ENCODE data around the gene GPR15. TPM values are rescaled to one million over a fixed set of nuclear protein-coding genes. Genes with fewer than 3 reads are reported as not detected.

The GPR15 gene
- total and polyA plus RNA-seq, 10 of the 15 experiments (the other 5 are each of a cell fraction or from before 2014, with no cell fraction given), result 70.7 to 150 (median 115) TPM

DNA sequence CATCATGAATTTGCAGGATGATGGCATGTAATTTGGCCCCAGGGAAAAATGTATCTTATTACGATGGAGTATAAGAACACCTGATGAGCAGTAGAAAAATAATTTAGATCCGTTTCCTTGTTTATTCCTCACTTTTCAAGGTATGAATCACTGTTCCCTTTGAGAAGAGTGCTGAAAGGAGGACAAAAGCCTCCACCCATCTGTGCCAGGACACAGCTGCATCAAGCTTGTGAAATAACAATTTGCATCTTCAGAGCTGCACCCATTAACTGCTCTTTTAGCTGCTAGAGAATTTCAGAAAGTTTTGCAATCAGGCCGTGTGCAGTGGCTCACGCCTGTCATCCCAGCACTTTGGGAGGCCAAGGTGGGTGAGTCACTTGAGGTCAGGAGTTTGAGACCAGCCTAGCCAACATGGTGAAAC is 18.7 kb upstream of the GPR15 start:
- CTCF ChIA-PET, result interaction anchor here (1.1 kb wide), 1 partner anchor 9 kb away, joined by 3 read pairs; no protein-coding TSS in a partner anchor
- ATAC-seq (no peak), DNase-seq (ENCODE audit: low read depth, low spot score) (no peak)

DNA sequence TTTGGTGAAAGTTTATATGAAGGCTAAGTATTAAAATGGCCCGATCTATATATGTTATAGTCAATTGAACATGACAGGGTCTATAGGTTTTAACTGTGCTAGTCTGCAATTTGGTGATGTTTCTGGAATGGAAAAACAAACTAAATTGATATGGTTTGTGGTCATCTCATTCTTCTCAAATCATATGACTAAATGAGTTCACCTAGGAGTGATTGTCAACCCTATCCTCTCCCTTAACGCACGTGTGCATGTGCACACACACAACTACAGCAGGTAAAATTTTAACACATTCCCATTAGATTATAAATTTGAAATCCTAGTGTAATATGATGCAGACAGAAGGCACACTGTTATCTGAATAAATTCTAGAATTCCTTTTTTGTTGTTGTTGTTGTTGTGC is 18.0 kb upstream of the GPR15 start:
- Histone ChIP-seq H3K79me2 (ENCODE audit: control insufficient read depth, insufficient read depth, low read length) (peaks cover 21% of the 10 kb centered on the region), H3K36me3 (ENCODE audit: control insufficient read depth in 2 of 2, insufficient read depth in 2 of 2, low read length in 1 of 2) (peaks cover 0 to 20% of the 10 kb centered on the region in 2 experiments), H3K4me1 (ENCODE audit: control insufficient read depth, insufficient read depth, low read length) (no peaks in the 10 kb centered on the region), H3K9ac (ENCODE audit: control insufficient read depth, insufficient read depth, low read length) (no peak overlapping the region), H3K27ac (ENCODE audit: control insufficient read depth, insufficient read depth) (no peak overlapping the region), H3K4me2 (ENCODE audit: control insufficient read depth, insufficient read depth) (no peak overlapping the region), H4K20me1 (ENCODE audit: control insufficient read depth, insufficient read depth) (no peaks in the 10 kb centered on the region), H3K4me3 (no peak overlapping the region), H3K9me3 (replicated peaks; ENCODE audit: control insufficient read depth, insufficient read depth, low read length) (no peaks in the 10 kb centered on the region), H3K27me3 (replicated peaks in 1 of 2; ENCODE audit: control insufficient read depth in 2 of 2, insufficient read depth in 2 of 2, low read length in 1 of 2) (no peaks in the 10 kb centered on the region), H2AFZ (ENCODE audit: control insufficient read depth, low read depth, low read length) (no peak overlapping the region)
- RAD21 ChIA-PET (ENCODE audit: unreplicated experiment), result no interaction called here
- SMC1A ChIA-PET (ENCODE audit: uncharacterized antibody, unreplicated experiment), result interaction anchor here (0.6 to 1.7 kb wide), 2 partner anchors 52 to 473 kb away, joined by 3 to 4 read pairs; no protein-coding TSS in a partner anchor
- in situ Hi-C loops (cut with MboI) (loop anchor here (10.0 kb wide), 1 partner anchor 479 kb away; the partner anchor contains the start of gene GABRR3), intact Hi-C loops (cut with micrococcal nuclease; ENCODE audit: unreplicated experiment) (no loop called here)
- no peak for DNase-seq (ENCODE audit: low read depth, low spot score)
- POLR2A ChIA-PET, result no interaction called here
- no peak for FAIRE-seq
- 100% methylated on average over 3 of the region's 3 CpGs for WGBS (ENCODE audit: insufficient coverage, insufficient replicate concordance, low lambda C conversion rate, missing lambda C conversion rate)
- BruUV-seq (replicated peaks), result no TSS peak
- CTCF ChIA-PET, result interaction anchor here (0.6 to 1.1 kb wide), 2 partner anchors 9 to 155 kb away, joined by 3 read pairs; no protein-coding TSS in a partner anchor
- ATAC-seq, result no peak
- TF ChIP-seq POU2F2 (IDR thresholded peaks at IDR 0.05; ENCODE audit: borderline replicate concordance, low read depth, low read length) (no peak), RAD51 (IDR thresholded peaks at IDR 0.05) (no peak), SPI1 (IDR thresholded peaks at IDR 0.05; ENCODE audit: borderline replicate concordance, insufficient read depth, low read depth, low read length) (no peak), ZNF384 (IDR thresholded peaks at IDR 0.05; ENCODE audit: borderline replicate concordance, low read depth, low read length) (no peak), TARDBP (IDR thresholded peaks at IDR 0.05; ENCODE audit: borderline replicate concordance) (no peak), RFX5 (IDR thresholded peaks at IDR 0.05; ENCODE audit: low read depth, low read length) (no peak)

More for the DNA sequence above, 18.7 kb upstream of the GPR15 start:
- H3K27me3 ChIP-seq (replicated peaks in 1 of 2; ENCODE audit: control insufficient read depth in 2 of 2, insufficient read depth in 2 of 2, low read length in 1 of 2), result no peaks in the 10 kb centered on the region
- POLR2A ChIA-PET, result interaction anchor here (0.5 kb wide), 1 partner anchor 61 kb away, joined by 3 read pairs; no protein-coding TSS in a partner anchor
- SMC1A ChIA-PET (ENCODE audit: uncharacterized antibody, unreplicated experiment), result interaction anchor here (1.7 kb wide), 1 partner anchor 53 kb away, joined by 4 read pairs; no protein-coding TSS in a partner anchor
- H3K4me2 ChIP-seq (ENCODE audit: control insufficient read depth, insufficient read depth), result no peak overlapping the region
- H3K9ac ChIP-seq (ENCODE audit: control insufficient read depth, insufficient read depth, low read length), result no peak overlapping the region
- H3K4me1 ChIP-seq (ENCODE audit: control insufficient read depth, insufficient read depth, low read length), result no peaks in the 10 kb centered on the region
- H3K4me3 ChIP-seq, result no peak overlapping the region
- BruUV-seq (replicated peaks), result no TSS peak
- intact Hi-C loops (cut with micrococcal nuclease; ENCODE audit: unreplicated experiment) (no loop called here), in situ Hi-C loops (cut with MboI) (loop anchor here (10.0 kb wide), 1 partner anchor 478 kb away; the partner anchor contains the start of gene GABRR3)
- RAD21 ChIA-PET (ENCODE audit: unreplicated experiment), result no interaction called here
- no peaks in the 10 kb centered on the region for H3K9me3 ChIP-seq (replicated peaks; ENCODE audit: control insufficient read depth, insufficient read depth, low read length)
- no peaks in the 10 kb centered on the region for H4K20me1 ChIP-seq (ENCODE audit: control insufficient read depth, insufficient read depth)
- H3K79me2 ChIP-seq (ENCODE audit: control insufficient read depth, insufficient read depth, low read length), result peaks cover 15% of the 10 kb centered on the region
- TF ChIP-seq RCOR1 (conservative IDR thresholded peaks at IDR 0.05; ENCODE audit: low read depth, low read length), result no peak
- WGBS (ENCODE audit: insufficient coverage, insufficient replicate concordance, low lambda C conversion rate, missing lambda C conversion rate), result 61% methylated on average over 4 of the region's 4 CpGs
- FAIRE-seq, result no peak
- peaks cover 0 to 14% of the 10 kb centered on the region in 2 experiments for H3K36me3 ChIP-seq (ENCODE audit: control insufficient read depth in 2 of 2, insufficient read depth in 2 of 2, low read length in 1 of 2)
- H2AFZ ChIP-seq (ENCODE audit: control insufficient read depth, low read depth, low read length), result no peak overlapping the region
- H3K27ac ChIP-seq (ENCODE audit: control insufficient read depth, insufficient read depth), result no peak overlapping the region

Measured in GM12878 (cell line).